Astrocyte of the cerebellum (primary cell): ENCODE data around the gene RNU6-9.
"Not testable (repeated sequence)": the region's sequence is repeated elsewhere in the genome, so short reads cannot be mapped to it uniquely, and the experiment has no call there.

Source experiments
- DNase-seq: peaks from one replicate; pipeline ENCODE4 v3.0.0-alpha.2; 2011; ENCODE audit warnings: low read depth
- H3K4me3 ChIP-seq: 2 replicates; pipeline ENCODE4 v1.5.1; 2011; ENCODE audit warnings: mild to moderate bottlenecking, low read depth, low read length, moderate library complexity
- in situ Hi-C: cut with HindIII; loops from 2 replicates; pipeline ENCODE4 v1.10.0; 2017; ENCODE audit warnings: low sequenced_read_pairs
- TF ChIP-seq, protein P1 (sequence below): IDR thresholded peaks from 2 replicates; pipeline ENCODE4 v1.5.1; 2012; ENCODE audit warnings: low read length, low read depth, moderate library complexity, mild to moderate bottlenecking; ENCODE audit errors: missing control alignments

The RNU6-9 gene

DNA sequence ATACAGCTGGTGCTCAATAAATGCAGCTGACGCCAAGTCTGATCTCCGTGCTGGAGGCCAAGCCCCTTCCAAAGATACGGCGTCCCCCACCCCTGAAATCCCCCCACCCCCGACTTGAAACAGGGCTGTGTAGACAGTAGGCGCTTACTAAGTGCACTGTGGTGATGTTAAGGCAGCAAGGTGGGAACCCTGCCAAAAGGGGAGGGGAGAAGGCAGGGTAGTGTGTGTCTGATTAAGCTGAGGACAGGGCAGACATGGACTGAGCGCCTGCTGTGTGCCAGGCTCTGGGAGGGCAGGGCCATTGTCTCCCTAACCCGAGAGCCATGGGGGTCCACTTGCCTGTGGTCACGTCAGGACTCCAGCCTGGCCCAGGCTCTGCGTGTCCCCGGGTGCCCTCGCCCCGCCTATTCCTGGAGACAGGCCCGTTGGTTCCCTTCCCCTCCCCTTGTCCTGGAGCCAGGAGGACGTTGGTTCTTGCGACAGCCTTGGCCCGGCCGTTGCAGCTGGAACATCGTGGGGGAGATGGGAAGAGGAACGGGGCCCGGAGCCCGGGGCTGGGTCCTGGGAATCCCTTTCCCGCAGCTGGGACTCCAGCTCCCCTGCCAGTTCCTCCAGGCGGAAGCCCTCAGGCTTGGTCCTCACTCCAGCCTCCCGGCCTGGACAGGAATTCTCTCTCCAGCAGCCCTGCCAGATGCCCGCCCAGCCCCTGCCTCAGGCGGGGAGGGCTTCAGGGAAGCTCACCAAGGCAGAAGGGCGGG, 42.9 kb upstream of the RNU6-9 start:
- peak; percentile 83 for DNase-seq
- in situ Hi-C loops, result no loop called here

DNA sequence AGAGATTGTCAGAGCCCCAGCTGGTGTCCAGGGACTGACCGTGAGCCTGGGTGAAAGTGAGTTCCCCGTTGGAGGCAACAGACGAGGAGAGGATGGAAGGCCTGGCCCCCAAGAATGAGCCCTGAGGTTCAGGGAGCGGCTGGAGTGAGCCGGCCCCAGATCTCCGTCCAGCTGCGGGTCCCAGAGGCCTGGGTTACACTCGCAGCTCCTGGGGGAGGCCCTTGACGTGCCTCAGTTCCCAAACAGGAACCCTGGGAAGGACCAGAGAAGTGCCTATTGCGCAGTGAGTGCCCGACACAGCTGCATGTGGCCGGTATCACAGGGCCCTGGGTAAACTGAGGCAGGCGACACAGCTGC, 42.3 kb upstream of the RNU6-9 start:
- H3K4me3 ChIP-seq, result no peak overlapping the region
- in situ Hi-C loops, result no loop called here
- DNase-seq, result no peak
- TF ChIP-seq, protein P1, sequence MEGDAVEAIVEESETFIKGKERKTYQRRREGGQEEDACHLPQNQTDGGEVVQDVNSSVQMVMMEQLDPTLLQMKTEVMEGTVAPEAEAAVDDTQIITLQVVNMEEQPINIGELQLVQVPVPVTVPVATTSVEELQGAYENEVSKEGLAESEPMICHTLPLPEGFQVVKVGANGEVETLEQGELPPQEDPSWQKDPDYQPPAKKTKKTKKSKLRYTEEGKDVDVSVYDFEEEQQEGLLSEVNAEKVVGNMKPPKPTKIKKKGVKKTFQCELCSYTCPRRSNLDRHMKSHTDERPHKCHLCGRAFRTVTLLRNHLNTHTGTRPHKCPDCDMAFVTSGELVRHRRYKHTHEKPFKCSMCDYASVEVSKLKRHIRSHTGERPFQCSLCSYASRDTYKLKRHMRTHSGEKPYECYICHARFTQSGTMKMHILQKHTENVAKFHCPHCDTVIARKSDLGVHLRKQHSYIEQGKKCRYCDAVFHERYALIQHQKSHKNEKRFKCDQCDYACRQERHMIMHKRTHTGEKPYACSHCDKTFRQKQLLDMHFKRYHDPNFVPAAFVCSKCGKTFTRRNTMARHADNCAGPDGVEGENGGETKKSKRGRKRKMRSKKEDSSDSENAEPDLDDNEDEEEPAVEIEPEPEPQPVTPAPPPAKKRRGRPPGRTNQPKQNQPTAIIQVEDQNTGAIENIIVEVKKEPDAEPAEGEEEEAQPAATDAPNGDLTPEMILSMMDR, result no peak

More for the DNA sequence above, 42.9 kb upstream of the RNU6-9 start:
- H3K4me3 ChIP-seq, result no peak overlapping the region
- TF ChIP-seq, protein P1, result no peak

- no peak for DNase-seq
- H3K4me3 ChIP-seq, result no peak within 1 kb of the TSS
- TF ChIP-seq, protein P1, result no peak
- in situ Hi-C loops, result no loop called here
These were observed 40.9 kb upstream of the RNU6-9 start, which contains the start of gene ELANE for GRCh38 chr19:852136-853013. TSS of gene ELANE (plus strand) at chr19:852303. CDS start at chr19:852329, 26 bp downstream.

GRCh38 chr19:853014-853585, 40.2 kb upstream of the RNU6-9 start:
- in situ Hi-C loops, result no loop called here
- DNase-seq, result no peak
- H3K4me3 ChIP-seq, result no peak overlapping the region
- TF ChIP-seq, protein P1, result no peak

- in situ Hi-C loops, H3K4me3 ChIP-seq, DNase-seq: not testable (repeated sequence)
These were observed 39.6 kb upstream of the RNU6-9 start for GRCh38 chr19:853614-854220.

GRCh38 chr19:854549-854948, 38.7 kb upstream of the RNU6-9 start:
- H3K4me3 ChIP-seq, result no peak overlapping the region
- no peak for DNase-seq
- TF ChIP-seq, protein P1, result no peak

More at GRCh38 chr19:854549-854948, 38.7 kb upstream of the RNU6-9 start:
- in situ Hi-C loops, result no loop called here
